Amygdala (tissue), 56 donors: ENCODE data around the gene ZNF57.
"Not testable (repeated sequence)": the region's sequence is repeated elsewhere in the genome, so short reads cannot be mapped to it uniquely, and the experiment has no call there.

Source experiments
- DNase-seq, 56 donors: peaks; one replicate each; lab custom pipeline; 2025; lab: John Stamatoyannopoulos, UW

Gene ZNF57

GRCh38 chr19:2890531-2890930 lies 10.2 kb upstream of the ZNF57 start:
- DNase-seq = not testable (repeated sequence)

GRCh38 chr19:2896694-2897093 lies 4.0 kb upstream of the ZNF57 start:
- DNase-seq = no peak

GRCh38 chr19:2902590-2903218 lies 2.0 kb downstream of the ZNF57 start:
- no peak for DNase-seq

GRCh38 chr19:2903326-2903725 lies 2.6 kb downstream of the ZNF57 start:
- DNase-seq = not testable (repeated sequence)

GRCh38 chr19:2905918-2906519 lies 5.3 kb downstream of the ZNF57 start:
- no peak for DNase-seq

- DNase-seq = no peak
Measured at GRCh38 chr19:2906631-2907195, 6.0 kb downstream of the ZNF57 start.

GRCh38 chr19:2912306-2912705 lies 11.6 kb downstream of the ZNF57 start:
- no peak for DNase-seq

GRCh38 chr19:2917275-2918184 lies 16.8 kb downstream of the ZNF57 start:
- no peak for DNase-seq

GRCh38 chr19:2922987-2923386 lies 22.3 kb downstream of the ZNF57 start:
- no peak for DNase-seq

- DNase-seq = peak in 3 of 56 donors; percentile 1 to 14 (median 1)
Measured at GRCh38 chr19:2923510-2923909, 22.8 kb downstream of the ZNF57 start.

GRCh38 chr19:2926341-2927031 lies 25.8 kb downstream of the ZNF57 start:
- no peak for DNase-seq

GRCh38 chr19:2927032-2927430 lies 26.3 kb downstream of the ZNF57 start:
- no peak for DNase-seq

- no peak for DNase-seq
Measured at GRCh38 chr19:2933490-2933910, 32.8 kb downstream of the ZNF57 start.

- not testable (repeated sequence) for DNase-seq
Measured at GRCh38 chr19:2935863-2936262, 35.1 kb downstream of the ZNF57 start.

- no peak for DNase-seq
Measured at GRCh38 chr19:2942928-2943640, 42.4 kb downstream of the ZNF57 start.

- DNase-seq = no peak
Measured at GRCh38 chr19:2944403-2944774, 43.7 kb downstream of the ZNF57 start.

- peak; percentile 82 to 99 (median 96) for DNase-seq
Measured at GRCh38 chr19:2944775-2945574, 44.2 kb downstream of the ZNF57 start, which contains the start of gene ZNF77. Gene ZNF77, minus strand, starts transcription at chr19:2944971. Its CDS starts 131 bp downstream, at chr19:2944840.

- no peak for DNase-seq
Measured at GRCh38 chr19:2945575-2946184, 45.0 kb downstream of the ZNF57 start.

GRCh38 chr19:2949939-2950285 lies 49.2 kb downstream of the ZNF57 start:
- DNase-seq = no peak
